Activated CD4-positive, alpha-beta T cell treated with anti-CD3 and anti-CD28 coated beads, Interleukin-2, amount 10 ng/mL, durations not matched to agents 24 days and 14 days (primary cell): ENCODE measurements around the gene KRTAP19-8. TPM values are rescaled to one million over a fixed set of nuclear protein-coding genes. Genes with fewer than 3 reads are reported as not detected.

ENCODE experiments used
- DNase-seq: peaks from one replicate; pipeline ENCODE4 v3.0.0; 2022
- H3K27ac Mint-ChIP-seq: one replicate; pipeline ENCODE4 v1.8.0; 2022; ENCODE audit warnings: mild to moderate bottlenecking, mixed read lengths
- H3K27me3 Mint-ChIP-seq: one replicate; pipeline ENCODE4 v1.8.0; 2022; ENCODE audit warnings: mixed read lengths
- H3K36me3 Mint-ChIP-seq: one replicate; pipeline ENCODE4 v1.8.0; 2022; ENCODE audit warnings: low read depth, mild to moderate bottlenecking, mixed read lengths
- H3K4me1 Mint-ChIP-seq: one replicate; pipeline ENCODE4 v1.8.0; 2021; ENCODE audit warnings: mixed read lengths
- H3K4me3 Mint-ChIP-seq: one replicate; pipeline ENCODE4 v1.8.0; 2022; ENCODE audit warnings: mild to moderate bottlenecking, moderate library complexity, mixed read lengths
- H3K9me3 Mint-ChIP-seq: one replicate; pipeline ENCODE4 v1.8.0; 2021; ENCODE audit warnings: mixed read lengths
- intact Hi-C: fragments of 100-400 bp; cut with micrococcal nuclease; formaldehyde crosslinking; loops from one replicate; pipeline ENCODE4 v1.15.1; 2023
- total RNA-seq: library from RNA; stranded (reverse); gene quantifications from 2 replicates; pipeline ENCODE4 v1.2.3, GENCODE V29; 2022

KRTAP19-8 gene
- total RNA-seq, 1 donor from 2014 or later = not detected

DNA sequence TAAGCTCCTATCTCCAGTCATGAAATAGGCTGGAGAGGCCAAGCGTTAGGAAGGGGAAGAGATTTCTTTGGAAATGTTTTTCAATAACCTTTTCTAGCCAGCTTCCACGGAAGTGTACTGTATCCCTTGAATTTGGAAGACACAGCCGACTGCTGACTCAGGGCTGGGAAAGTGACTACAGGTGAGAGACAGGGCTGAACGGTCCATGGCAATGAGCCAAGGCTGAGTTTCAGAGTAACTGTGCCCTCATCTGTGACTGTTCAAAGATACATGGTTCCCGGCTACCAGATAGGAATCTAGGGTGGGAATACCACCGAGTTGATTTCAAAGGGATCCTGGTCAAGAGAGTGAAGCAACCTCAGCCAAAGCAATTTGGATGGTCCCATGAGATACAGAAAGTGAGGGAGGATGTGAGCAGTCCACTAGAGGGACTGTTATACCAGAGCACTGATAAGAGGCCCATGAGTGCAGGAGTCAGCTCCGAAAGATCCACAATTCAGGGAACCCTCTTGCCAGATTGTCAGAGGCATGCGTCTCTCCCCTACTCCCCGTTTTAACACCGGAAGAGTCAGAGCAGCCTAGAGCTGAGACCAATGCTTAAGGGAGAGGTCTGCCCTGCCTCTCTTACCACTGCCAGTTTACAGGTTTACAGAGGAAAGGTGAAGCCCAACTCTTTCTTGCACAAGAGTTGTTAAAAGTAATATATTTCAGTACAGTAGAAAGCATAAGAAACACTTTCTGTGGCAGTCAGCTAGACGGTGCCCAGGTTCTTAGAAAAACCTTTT is 3.2 kb upstream of the KRTAP19-8 start:
- Mint-ChIP-seq H3K9me3 (no peaks in the 10 kb centered on the region), H3K4me1 (no peaks in the 10 kb centered on the region), H3K4me3 (no peak overlapping the region), H3K27me3 (peaks cover 13% of the 10 kb centered on the region), H3K36me3 (no peaks in the 10 kb centered on the region), H3K27ac (no peak overlapping the region)
- intact Hi-C loops = no loop called here
- no peak for DNase-seq

DNA sequence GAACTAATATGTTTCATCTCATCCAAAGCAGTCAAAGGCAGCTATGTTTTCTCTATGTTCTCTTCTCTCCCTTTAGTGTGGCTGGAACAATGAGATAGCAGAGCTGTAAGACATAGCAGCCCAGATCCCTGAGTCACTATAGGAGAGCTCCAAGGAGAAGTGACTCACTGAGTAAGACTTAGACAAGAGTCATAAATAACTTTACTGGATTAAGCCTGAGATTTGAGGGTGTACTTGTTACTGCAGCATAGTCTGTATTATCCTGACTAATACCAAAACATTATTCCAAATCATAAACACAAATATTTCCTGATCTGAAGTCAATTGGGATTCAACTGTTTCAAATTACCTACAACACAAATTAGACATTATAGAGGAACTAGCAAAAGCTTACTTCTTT is 3.9 kb downstream of the KRTAP19-8 start:
- no peaks in the 10 kb centered on the region for H3K9me3 Mint-ChIP-seq
- DNase-seq = no peak
- intact Hi-C loops = no loop called here
- no peaks in the 10 kb centered on the region for H3K36me3 Mint-ChIP-seq
- no peak overlapping the region for H3K27ac Mint-ChIP-seq
- H3K27me3 Mint-ChIP-seq = peaks cover 7% of the 10 kb centered on the region
- H3K4me1 Mint-ChIP-seq = no peaks in the 10 kb centered on the region
- H3K4me3 Mint-ChIP-seq = no peak overlapping the region

DNA sequence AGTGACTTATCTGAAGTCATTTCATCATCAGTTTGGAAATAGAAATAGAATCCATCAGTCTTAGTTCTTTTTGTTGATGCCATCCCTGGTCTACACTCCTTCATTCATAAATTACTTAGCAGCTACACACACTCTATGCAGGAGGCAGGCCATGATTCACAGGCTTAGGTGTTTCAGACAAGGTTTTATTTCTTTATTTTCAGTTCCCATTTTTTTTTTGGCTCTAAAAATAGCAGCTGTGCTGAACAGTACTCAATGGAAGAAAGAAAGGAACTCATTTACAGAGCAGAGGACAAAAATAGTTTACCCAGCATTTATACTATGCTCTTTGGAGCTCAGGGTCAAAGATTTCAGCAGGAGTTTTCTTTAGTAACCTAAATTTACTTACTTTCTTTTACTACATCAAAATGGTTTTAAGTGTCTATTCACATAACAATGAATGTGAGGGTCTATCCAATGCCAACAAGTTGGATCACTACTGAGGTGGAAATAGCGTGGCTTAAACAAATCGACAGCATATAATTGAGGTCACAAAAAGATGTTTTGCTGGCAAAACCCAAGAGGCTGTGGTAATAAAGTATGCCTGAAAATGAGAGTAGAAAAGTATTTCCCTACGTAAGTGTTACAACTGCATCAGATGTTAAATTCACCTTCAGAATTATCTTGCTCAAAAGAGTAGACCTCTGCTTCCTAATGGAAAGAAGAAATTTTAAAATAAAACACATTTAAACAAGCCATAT is 7.7 kb downstream of the KRTAP19-8 start:
- Mint-ChIP-seq H3K4me3 (no peak overlapping the region), H3K9me3 (no peaks in the 10 kb centered on the region), H3K4me1 (no peaks in the 10 kb centered on the region), H3K36me3 (no peaks in the 10 kb centered on the region), H3K27me3 (peaks cover 1% of the 10 kb centered on the region), H3K27ac (no peak overlapping the region)
- DNase-seq = no peak
- intact Hi-C loops = no loop called here

DNA sequence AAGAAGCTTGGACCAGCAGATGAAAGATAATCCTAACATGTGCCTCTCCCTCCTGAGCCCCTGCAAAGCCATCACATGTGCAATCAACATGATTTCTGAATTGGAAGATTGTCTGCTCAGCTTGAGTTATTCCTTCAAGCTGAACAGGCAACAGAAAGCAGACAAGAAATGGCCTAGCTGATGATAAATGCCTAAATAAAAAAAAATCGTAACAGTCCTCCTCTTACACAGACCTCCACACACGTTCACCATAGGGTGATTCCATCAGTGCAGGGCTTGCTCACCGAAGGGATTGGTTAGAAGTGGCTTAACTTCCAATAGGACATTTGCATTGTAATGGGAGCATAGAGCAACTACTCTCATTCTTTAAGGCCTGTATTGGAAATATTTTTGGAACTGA is 14.6 kb downstream of the KRTAP19-8 start:
- Mint-ChIP-seq H3K36me3 (no peaks in the 10 kb centered on the region), H3K4me3 (no peak overlapping the region), H3K27ac (no peak overlapping the region), H3K4me1 (no peaks in the 10 kb centered on the region), H3K27me3 (peaks cover 15% of the 10 kb centered on the region), H3K9me3 (no peaks in the 10 kb centered on the region)
- DNase-seq = no peak
- intact Hi-C loops = no loop called here

DNA sequence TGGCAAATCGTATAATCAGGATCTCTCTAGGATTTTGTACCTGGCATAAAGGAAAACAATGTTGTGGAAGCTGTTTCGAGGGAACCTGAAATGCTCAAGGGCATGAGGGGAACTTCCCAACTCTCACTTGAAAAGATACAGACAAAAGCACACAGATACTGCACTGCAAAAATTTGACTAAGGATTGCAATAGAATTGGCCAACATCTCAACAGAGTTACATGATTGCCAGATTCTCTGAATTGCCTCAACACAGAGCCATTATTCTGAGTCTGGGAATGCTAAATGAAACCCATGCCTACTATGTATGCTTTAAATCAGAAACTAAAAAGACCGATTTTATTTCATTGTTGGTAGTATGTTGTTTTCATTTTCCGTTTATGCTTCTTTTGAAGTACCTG is 16.0 kb downstream of the KRTAP19-8 start:
- Mint-ChIP-seq H3K4me1 (no peaks in the 10 kb centered on the region), H3K9me3 (no peaks in the 10 kb centered on the region), H3K27ac (no peak overlapping the region), H3K36me3 (no peaks in the 10 kb centered on the region), H3K27me3 (peaks cover 17% of the 10 kb centered on the region), H3K4me3 (no peak overlapping the region)
- DNase-seq = no peak
- intact Hi-C loops = no loop called here

DNA sequence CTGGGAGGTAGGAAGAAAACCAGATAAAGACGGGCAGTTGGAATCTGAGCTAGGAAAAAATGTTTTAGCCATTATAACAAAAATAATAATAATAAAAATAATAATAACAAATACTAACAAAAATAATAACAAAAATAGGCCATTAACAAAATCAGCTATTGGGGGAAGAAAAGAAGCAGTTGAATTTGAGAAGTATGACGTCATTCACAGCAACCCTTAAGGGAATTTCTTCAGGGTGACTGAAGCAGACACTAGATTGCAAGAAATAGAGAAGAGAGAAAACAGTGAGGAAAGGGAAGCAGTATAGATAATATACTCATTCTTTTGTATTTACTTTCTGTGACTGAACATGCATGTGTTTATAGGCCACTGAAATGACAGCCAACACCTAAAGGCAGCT is 20.0 kb downstream of the KRTAP19-8 start:
- H3K9me3 Mint-ChIP-seq = no peaks in the 10 kb centered on the region
- peaks cover 11% of the 10 kb centered on the region for H3K27me3 Mint-ChIP-seq
- H3K36me3 Mint-ChIP-seq = no peaks in the 10 kb centered on the region
- no peak for DNase-seq
- H3K4me3 Mint-ChIP-seq = no peak overlapping the region
- peaks cover 2% of the 10 kb centered on the region for H3K4me1 Mint-ChIP-seq
- H3K27ac Mint-ChIP-seq = no peak overlapping the region
- intact Hi-C loops = no loop called here

DNA sequence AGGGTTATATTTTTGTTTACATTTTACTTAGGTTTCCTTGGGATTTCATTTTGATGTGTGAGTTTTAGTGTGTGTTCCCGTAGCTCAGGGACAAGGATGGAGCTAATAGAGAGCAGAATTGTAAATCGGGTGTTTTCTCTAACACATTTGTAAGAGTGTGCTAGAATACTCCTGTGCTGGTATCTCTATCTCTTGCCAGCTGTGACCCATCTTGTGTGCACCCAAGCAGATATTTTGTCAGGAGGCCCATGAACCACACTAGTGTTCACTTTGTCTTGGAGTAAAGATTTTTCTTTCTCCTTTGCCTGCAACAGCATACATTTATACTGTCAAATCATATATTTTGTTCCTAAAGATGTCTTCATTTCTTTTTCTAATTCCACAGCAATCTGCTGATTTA is 23.4 kb downstream of the KRTAP19-8 start:
- H3K9me3 Mint-ChIP-seq = no peaks in the 10 kb centered on the region
- H3K27ac Mint-ChIP-seq = no peak overlapping the region
- no peak overlapping the region for H3K4me3 Mint-ChIP-seq
- peaks cover 23% of the 10 kb centered on the region for H3K4me1 Mint-ChIP-seq
- peaks cover 5% of the 10 kb centered on the region for H3K27me3 Mint-ChIP-seq
- no peak for DNase-seq
- peaks cover 1% of the 10 kb centered on the region for H3K36me3 Mint-ChIP-seq
- intact Hi-C loops = no loop called here

DNA sequence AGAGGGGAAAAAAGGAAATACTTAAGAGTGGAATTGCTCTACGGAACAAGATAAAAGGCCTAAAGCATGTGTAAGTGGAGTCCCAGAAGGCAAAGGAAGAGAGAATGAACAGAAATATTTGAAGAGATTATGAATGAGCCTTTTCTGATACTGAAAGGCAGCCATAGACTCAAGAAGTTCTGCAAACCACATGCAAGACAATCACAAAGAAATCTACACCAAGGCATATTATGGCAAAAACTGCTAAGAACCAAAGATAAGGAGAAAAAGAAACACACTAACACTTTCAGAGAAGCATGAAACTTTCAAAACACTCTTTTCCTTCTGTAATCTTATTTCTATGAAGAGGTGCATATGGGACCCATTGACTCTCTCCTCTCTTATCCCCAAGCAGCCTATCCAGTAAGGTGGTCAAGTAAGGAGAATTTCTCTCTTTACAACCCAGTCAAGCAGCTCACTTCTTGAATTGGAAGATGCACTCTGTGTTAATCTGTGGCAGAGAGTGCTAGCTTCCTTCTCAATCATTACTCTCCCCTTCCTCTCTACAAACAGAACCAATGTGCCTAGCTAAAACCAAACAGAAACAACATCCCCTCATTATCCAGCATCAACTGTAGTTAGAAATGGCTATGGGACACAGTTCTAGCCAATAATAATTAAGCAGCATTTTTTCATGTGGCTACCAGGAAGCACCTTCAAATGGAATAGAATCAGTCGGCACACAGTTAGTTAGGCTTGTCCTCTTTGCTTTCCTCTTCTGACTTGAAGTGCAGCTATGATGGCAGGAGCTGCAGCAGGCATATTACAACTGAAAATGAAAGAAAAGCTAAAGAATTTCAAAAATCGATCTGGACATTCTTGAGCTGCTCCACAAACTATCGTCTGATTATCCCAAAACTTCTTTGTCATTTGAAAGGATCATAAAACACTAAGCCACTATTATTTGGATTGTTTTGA is 25.9 kb downstream of the KRTAP19-8 start:
- Mint-ChIP-seq H3K9me3 (no peaks in the 10 kb centered on the region), H3K36me3 (peaks cover 1% of the 10 kb centered on the region), H3K27me3 (peaks cover 7% of the 10 kb centered on the region), H3K4me1 (peaks cover 23% of the 10 kb centered on the region), H3K4me3 (peak overlapping the region; percentile 58), H3K27ac (peak overlapping the region; percentile 23)
- intact Hi-C loops = no loop called here
- no peak for DNase-seq

DNA sequence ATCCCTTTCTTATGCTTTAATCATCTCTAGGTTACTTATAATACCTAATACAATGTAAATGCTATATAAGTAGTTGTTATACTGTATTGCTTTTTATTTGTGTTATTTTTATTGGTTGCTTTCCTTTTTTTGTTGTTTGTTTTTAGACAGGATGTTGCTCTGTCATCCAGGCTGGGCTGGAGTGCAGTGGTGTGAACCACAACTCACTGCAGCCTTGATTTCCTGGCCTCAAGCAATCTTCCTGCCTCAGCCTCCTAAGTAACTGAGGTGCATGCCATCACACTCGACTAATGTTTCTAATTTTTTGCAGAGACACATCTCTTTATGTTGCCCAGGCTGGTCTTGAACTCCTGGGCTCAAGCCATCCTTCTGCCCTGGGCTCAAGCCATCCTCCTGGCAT is 26.9 kb downstream of the KRTAP19-8 start:
- Mint-ChIP-seq H3K27me3 (peaks cover 16% of the 10 kb centered on the region), H3K27ac (no peak overlapping the region), H3K36me3 (peaks cover 1% of the 10 kb centered on the region), H3K9me3 (peaks cover 4% of the 10 kb centered on the region), H3K4me3 (peak overlapping the region; percentile 20), H3K4me1 (peaks cover 23% of the 10 kb centered on the region)
- peak; percentile 78 for DNase-seq
- intact Hi-C loops = no loop called here

DNA sequence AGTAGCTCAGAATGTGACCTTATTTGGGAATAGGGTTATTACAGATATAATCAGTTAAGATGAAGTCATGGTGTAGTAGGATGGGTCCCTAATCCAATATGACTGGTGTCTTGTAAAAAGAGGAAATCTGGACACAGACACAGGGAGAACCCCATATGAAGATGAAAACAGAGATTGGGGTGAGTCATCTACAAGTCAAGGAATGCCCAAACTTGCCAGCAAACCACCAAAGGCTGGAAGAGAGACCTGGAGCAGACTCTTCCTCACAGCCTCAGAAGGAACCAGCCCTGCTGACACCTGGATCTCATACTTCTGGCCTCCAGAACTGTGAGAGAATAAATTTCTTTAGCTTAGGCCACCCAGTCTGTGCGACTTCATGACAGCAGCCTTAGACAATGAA is 29.9 kb downstream of the KRTAP19-8 start:
- no peak overlapping the region for H3K4me3 Mint-ChIP-seq

DNA sequence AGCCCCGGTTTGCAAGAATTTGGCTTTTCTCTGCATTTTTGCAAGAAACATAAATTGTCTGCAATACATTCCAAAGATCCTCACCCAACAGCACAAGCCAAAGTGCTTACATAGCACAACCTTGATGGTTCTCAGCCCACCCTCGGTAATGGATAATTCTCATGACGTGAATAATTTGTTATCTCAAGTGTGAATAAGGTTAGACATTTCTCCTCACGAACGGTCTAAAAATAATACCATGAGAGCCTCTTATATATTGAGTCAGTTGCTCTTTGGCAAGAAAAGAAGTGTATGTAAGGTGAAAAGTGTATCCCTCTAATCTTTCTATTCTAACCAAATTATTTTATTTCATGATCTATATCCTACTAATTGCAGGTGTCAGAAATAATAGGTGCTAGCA is 33.3 kb downstream of the KRTAP19-8 start:
- peaks cover 4% of the 10 kb centered on the region for H3K9me3 Mint-ChIP-seq
- DNase-seq = no peak
- intact Hi-C loops = no loop called here
- H3K4me3 Mint-ChIP-seq = no peak overlapping the region
- no peak overlapping the region for H3K27ac Mint-ChIP-seq
- H3K27me3 Mint-ChIP-seq = peaks cover 17% of the 10 kb centered on the region
- H3K36me3 Mint-ChIP-seq = peaks cover under 1% of the 10 kb centered on the region
- H3K4me1 Mint-ChIP-seq = no peaks in the 10 kb centered on the region

More for the DNA sequence above, 29.9 kb downstream of the KRTAP19-8 start:
- Mint-ChIP-seq H3K36me3 (peaks cover 1% of the 10 kb centered on the region), H3K27me3 (peaks cover 17% of the 10 kb centered on the region), H3K9me3 (peaks cover 4% of the 10 kb centered on the region), H3K27ac (no peak overlapping the region), H3K4me1 (peaks cover 22% of the 10 kb centered on the region)
- intact Hi-C loops = no loop called here
- no peak for DNase-seq

DNA sequence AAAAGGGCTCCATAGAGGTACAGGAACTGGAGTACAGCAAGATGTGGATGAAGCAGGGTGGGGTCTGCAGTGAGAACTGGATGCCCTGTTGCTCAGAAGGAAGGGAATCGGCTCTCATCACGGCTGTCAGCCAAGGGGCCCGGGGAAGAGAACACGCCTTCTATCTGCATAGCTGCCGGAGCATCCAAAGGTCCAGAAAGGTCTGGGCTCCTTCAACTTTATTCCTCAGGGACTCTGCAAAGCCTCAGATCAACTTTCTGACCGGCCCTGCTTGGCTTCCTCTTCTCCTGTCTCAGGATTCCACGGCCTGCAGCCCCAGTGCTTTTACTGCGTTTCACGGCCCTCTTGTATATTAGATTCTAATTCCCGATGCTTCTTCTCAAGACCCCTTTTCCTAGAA is 34.8 kb downstream of the KRTAP19-8 start:
- intact Hi-C loops = no loop called here
- H3K4me3 Mint-ChIP-seq = no peak overlapping the region
- DNase-seq = no peak
- no peaks in the 10 kb centered on the region for H3K36me3 Mint-ChIP-seq
- H3K9me3 Mint-ChIP-seq = peaks cover 4% of the 10 kb centered on the region
- no peak overlapping the region for H3K27ac Mint-ChIP-seq
- no peaks in the 10 kb centered on the region for H3K4me1 Mint-ChIP-seq
- peaks cover 17% of the 10 kb centered on the region for H3K27me3 Mint-ChIP-seq

DNA sequence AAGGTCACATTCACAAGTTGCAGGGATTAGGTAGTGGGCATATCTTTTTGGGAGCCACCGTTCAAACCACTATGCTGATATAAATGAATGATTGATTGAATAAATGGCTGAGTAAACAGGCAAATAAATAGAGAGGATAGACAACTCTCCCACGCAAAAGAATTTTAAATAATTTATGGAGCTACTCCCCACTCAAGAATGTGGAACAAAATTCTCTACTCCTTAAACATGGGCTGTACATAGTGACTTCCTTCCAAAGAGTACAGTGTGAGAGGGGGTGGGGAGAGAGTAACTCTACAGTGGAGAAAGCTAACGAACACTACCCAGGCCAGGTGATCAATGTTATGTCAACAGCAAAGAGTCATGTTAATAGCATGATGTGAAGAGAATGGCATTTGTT is 40.7 kb downstream of the KRTAP19-8 start:
- DNase-seq = no peak
- no peaks in the 10 kb centered on the region for H3K9me3 Mint-ChIP-seq
- H3K36me3 Mint-ChIP-seq = no peaks in the 10 kb centered on the region
- H3K4me3 Mint-ChIP-seq = no peak overlapping the region
- intact Hi-C loops = no loop called here
- H3K27me3 Mint-ChIP-seq = peaks cover 23% of the 10 kb centered on the region
- no peaks in the 10 kb centered on the region for H3K4me1 Mint-ChIP-seq
- H3K27ac Mint-ChIP-seq = no peak overlapping the region

DNA sequence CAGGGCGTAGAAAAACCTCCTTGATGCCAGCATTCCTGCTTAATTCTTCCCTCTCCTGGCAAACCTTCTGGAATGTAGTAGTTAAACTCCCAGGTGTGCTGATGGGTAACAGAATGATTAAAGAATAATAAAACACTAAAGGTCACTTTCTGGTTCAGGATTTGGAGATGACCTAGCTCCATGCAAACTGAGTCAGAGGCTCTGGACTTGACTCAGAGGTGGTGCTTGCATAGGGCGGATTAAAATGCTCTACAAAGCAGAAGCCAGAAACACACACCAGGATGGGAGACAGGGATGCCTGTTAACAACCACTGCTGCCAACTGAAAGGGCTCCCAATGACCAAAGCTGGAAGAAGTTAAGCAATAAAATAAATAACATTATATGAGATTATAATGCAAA is 41.5 kb downstream of the KRTAP19-8 start:
- Mint-ChIP-seq H3K4me3 (no peak overlapping the region), H3K27me3 (peaks cover 27% of the 10 kb centered on the region), H3K9me3 (no peaks in the 10 kb centered on the region), H3K36me3 (no peaks in the 10 kb centered on the region), H3K27ac (no peak overlapping the region), H3K4me1 (no peaks in the 10 kb centered on the region)
- no peak for DNase-seq
- intact Hi-C loops = no loop called here
